ENCODE results near the gene SETD2. TPM values are rescaled to one million over a fixed set of nuclear protein-coding genes. Genes with fewer than 3 reads are reported as not detected.

The SETD2 gene
- total and polyA plus RNA-seq, 9 of the 15 experiments (the other 6 are each of a cell fraction or from before 2014, with no cell fraction given) = 8.2 to 44.0 (median 33.6) TPM

- no TSS peak for BruUV-seq (replicated peaks)
- Histone ChIP-seq H3K27ac (ENCODE audit: extremely low read depth, low read depth, low read length) (peak overlapping the region; percentile 19; the same call in 1 of the 3 replicates), H3K9me3 (replicated peaks; ENCODE audit: control insufficient read depth, insufficient read depth, low read depth, low read length) (no peaks in the 10 kb centered on the region), H3K79me2 (ENCODE audit: control insufficient read depth, insufficient read depth, low read length) (peaks cover 95% of the 10 kb centered on the region), H3K27me3 (ENCODE audit: control insufficient read depth in 2 of 2, insufficient read depth in 2 of 2, low read length in 2 of 2) (no peaks in the 10 kb centered on the region), H2AFZ (ENCODE audit: low read depth, low read length) (no peak overlapping the region), H3K9me1 (ENCODE audit: control insufficient read depth, insufficient read depth, low read length) (peaks cover 3% of the 10 kb centered on the region), H3K9ac (ENCODE audit: insufficient read depth in 1 of 2, low read depth in 2 of 2, low read length in 2 of 2) (peak overlapping the region in 1 of 2 experiments; percentile 65; a peak in 1 of 4 replicates), H3K4me2 (ENCODE audit: insufficient read depth, low read length) (no peak overlapping the region), H3K4me3 (no peak overlapping the region), H3K4me1 (replicated peaks in 1 of 2; ENCODE audit: control insufficient read depth in 2 of 2, insufficient read depth in 2 of 2, low read length in 2 of 2) (peaks cover 0 to 22% of the 10 kb centered on the region in 2 experiments), H3K36me3 (ENCODE audit: control insufficient read depth, insufficient read depth, low read length) (no peaks in the 10 kb centered on the region), H4K20me1 (replicated peaks; ENCODE audit: control insufficient read depth, insufficient read depth, low read length) (peaks cover 32% of the 10 kb centered on the region)
- 40% methylated on average over 2 of the region's 2 CpGs for WGBS (ENCODE audit: insufficient coverage, low coverage, missing lambda C conversion rate)
- TF ChIP-seq CREBBP (IDR thresholded peaks at IDR 0.05; ENCODE audit: low read depth, low read length) = no peak
- 0 out of 2 replicates have a peak, but pooled peaks have one; percentile 22 for TF ChIP-seq ZFX (CRISPR knock-in tag; IDR thresholded peaks at IDR 0.05)
- no peak for TF ChIP-seq ZNF316 (IDR thresholded peaks at IDR 0.05)
- 0 out of 2 replicates have a peak, but pooled peaks have one; percentile 20 for TF ChIP-seq MAFG (tag; conservative IDR thresholded peaks at IDR 0.05)
- TF ChIP-seq ZNF655 (CRISPR knock-in tag; IDR thresholded peaks at IDR 0.05) = no peak
- intact Hi-C loops (cut with micrococcal nuclease) = no loop called here
- ChIA-PET POLR2A (interaction anchor here (0.6 to 1.5 kb wide), 6 partner anchors 10 to 133 kb away, joined by 3 to 5 read pairs (median 3); partner anchors contain the start of gene SETD2), CTCF (ENCODE audit: low intra/inter-chr PET ratio) (no interaction called here)
- in situ Hi-C loops (cut with MboI) = no loop called here
- FAIRE-seq (peak; percentile 29), DNase-seq (ENCODE audit: extremely low read depth in 1 of 4, low spot score in 3 of 4) (peak in 1 of 4 experiments; percentile 46), ATAC-seq (peak; percentile 65)
These were observed 11.3 kb downstream of the SETD2 start for GRCh38 chr3:47152578-47152977.
